HEK293 (cell line): Measurements from ENCODE around the gene XRN1.

Experiments
- CTCF ChIA-PET: fragments of 350-600 bp; formaldehyde crosslinking; extraction: SDS; loops from one replicate; lab custom pipeline; 2021; ENCODE audit warnings: antibody characterized with exemption; lab: Yijun Ruan, JAX
- POLR2A ChIA-PET: fragments of 300-600 bp; formaldehyde crosslinking; extraction: SDS; loops from one replicate; lab custom pipeline; 2020; ENCODE audit warnings: antibody characterized with exemption, inconsistent platforms; lab: Yijun Ruan, JAX
- H3K27ac ChIP-seq: fragments of 200-500 bp; sonication (Bioruptor generic); 2 replicates; pipeline ENCODE4 v1.5.1; 2014; ENCODE audit warnings: low read depth, low read length, control low read depth, inconsistent platforms; ENCODE audit errors: extremely low read depth
- H3K36me3 ChIP-seq, 2 experiments: fragments of 200-500 bp in 1 of 2; sonication (Bioruptor generic) in 1 of 2; 1 replicate in 1 of 2; 2 replicates in 1 of 2; pipeline ENCODE4 v1.5.1; 2014 to 2017; ENCODE audit warnings: inconsistent platforms in 2 of 2, low read length in 2 of 2; ENCODE audit not compliant: control insufficient read depth in 2 of 2, insufficient read depth in 1 of 2
- H3K4me1 ChIP-seq: fragments of 200-500 bp; sonication (Bioruptor generic); 2 replicates; pipeline ENCODE4 v1.5.1; 2014; ENCODE audit warnings: mild to moderate bottlenecking, low read length, inconsistent platforms; ENCODE audit not compliant: control insufficient read depth, insufficient read depth
- H3K4me3 ChIP-seq: 2 replicates; pipeline ENCODE4 v1.5.1; 2011; ENCODE audit warnings: low read depth, mild to moderate bottlenecking, control low read depth, low read length, moderate library complexity
- H3K9me3 ChIP-seq: fragments of 200-500 bp; sonication (Bioruptor generic); 2 replicates; pipeline ENCODE4 v1.5.1; 2014; ENCODE audit warnings: low read depth, low read length, inconsistent platforms; ENCODE audit not compliant: control insufficient read depth, insufficient read depth
- ATF2 ChIP-seq: fragments of 450-650 bp; formaldehyde crosslinking; IDR thresholded peaks from 2 replicates; pipeline ENCODE4 v1.5.1; 2016; ENCODE audit warnings: missing biosample characterization, missing genetic modification characterization, low read depth
- FEZF1 ChIP-seq: fragments of 450-650 bp; formaldehyde crosslinking; IDR thresholded peaks from 2 replicates; pipeline ENCODE4 v1.5.1; 2016; ENCODE audit warnings: missing biosample characterization, missing genetic modification characterization
- GFI1B ChIP-seq: fragments of 450-650 bp; formaldehyde crosslinking; IDR thresholded peaks from 2 replicates; pipeline ENCODE4 v1.5.1; 2016; ENCODE audit warnings: missing biosample characterization, missing genetic modification characterization
- KLF1 ChIP-seq: fragments of 450-650 bp; formaldehyde crosslinking; IDR thresholded peaks from 2 replicates; pipeline ENCODE4 v1.5.1; 2016; ENCODE audit warnings: missing biosample characterization, missing genetic modification characterization
- KLF8 ChIP-seq: fragments of 450-650 bp; formaldehyde crosslinking; IDR thresholded peaks from 2 replicates; pipeline ENCODE4 v1.5.1; 2016; ENCODE audit warnings: missing biosample characterization, missing genetic modification characterization
- PRDM1 ChIP-seq: fragments of 450-650 bp; formaldehyde crosslinking; IDR thresholded peaks from 2 replicates; pipeline ENCODE4; 2016; ENCODE audit warnings: missing biosample characterization, missing genetic modification characterization
- SCRT2 ChIP-seq: fragments of 450-650 bp; formaldehyde crosslinking; IDR thresholded peaks from 2 replicates; pipeline ENCODE4 v1.5.1; 2016; ENCODE audit warnings: missing biosample characterization, missing genetic modification characterization
- SP7 ChIP-seq: fragments of 450-650 bp; formaldehyde crosslinking; IDR thresholded peaks from 2 replicates; pipeline ENCODE4 v1.5.1; 2016; ENCODE audit warnings: missing biosample characterization, missing genetic modification characterization
- ZBTB20 ChIP-seq: fragments of 450-650 bp; formaldehyde crosslinking; IDR thresholded peaks from 2 replicates; pipeline ENCODE4 v1.5.1; 2016; ENCODE audit warnings: missing biosample characterization, missing genetic modification characterization
- ZEB2 ChIP-seq: fragments of 450-650 bp; formaldehyde crosslinking; IDR thresholded peaks from 2 replicates; pipeline ENCODE4 v1.5.1; 2016; ENCODE audit warnings: missing biosample characterization, missing genetic modification characterization
- ZFP69B ChIP-seq: fragments of 450-650 bp; formaldehyde crosslinking; IDR thresholded peaks from 2 replicates; pipeline ENCODE4 v1.5.1; 2016; ENCODE audit warnings: missing biosample characterization, missing genetic modification characterization
- ZNF292 ChIP-seq: fragments of 450-650 bp; formaldehyde crosslinking; IDR thresholded peaks from 2 replicates; pipeline ENCODE4 v1.5.1; 2016; ENCODE audit warnings: low read depth, missing biosample characterization, missing genetic modification characterization, borderline replicate concordance
- ZNF311 ChIP-seq: fragments of 450-650 bp; formaldehyde crosslinking; IDR thresholded peaks from 2 replicates; pipeline ENCODE4 v1.5.1; 2017; ENCODE audit warnings: missing biosample characterization, missing genetic modification characterization, borderline replicate concordance
- ZNF335 ChIP-seq: fragments of 450-650 bp; formaldehyde crosslinking; conservative IDR thresholded peaks from 2 replicates; pipeline ENCODE4 v1.5.1; 2016; ENCODE audit warnings: missing biosample characterization, missing genetic modification characterization
- ZNF423 ChIP-seq: fragments of 450-650 bp; formaldehyde crosslinking; IDR thresholded peaks from 2 replicates; pipeline ENCODE4 v1.5.1; 2016; ENCODE audit warnings: missing biosample characterization, missing genetic modification characterization
- ZNF518A ChIP-seq: fragments of 450-650 bp; formaldehyde crosslinking; conservative IDR thresholded peaks from 2 replicates; pipeline ENCODE4 v1.5.1; 2016; ENCODE audit warnings: low read depth, missing biosample characterization, missing genetic modification characterization
- ZNF629 ChIP-seq: fragments of 450-650 bp; formaldehyde crosslinking; IDR thresholded peaks from 2 replicates; pipeline ENCODE4 v1.5.1; 2017; ENCODE audit warnings: missing biosample characterization, missing genetic modification characterization
- ZNF785 ChIP-seq: fragments of 450-650 bp; formaldehyde crosslinking; IDR thresholded peaks from 2 replicates; pipeline ENCODE4 v1.5.1; 2016; ENCODE audit warnings: missing biosample characterization, missing genetic modification characterization
- TF ChIP-seq, protein P1 (sequence below): fragments of 450-650 bp; formaldehyde crosslinking; IDR thresholded peaks from 2 replicates; pipeline ENCODE4 v1.5.1; 2016; ENCODE audit warnings: missing biosample characterization, missing genetic modification characterization
- TF ChIP-seq, protein P2 (sequence below): fragments of 450-650 bp; formaldehyde crosslinking; IDR thresholded peaks from 2 replicates; pipeline ENCODE4 v1.5.1; 2016; ENCODE audit warnings: missing biosample characterization, missing genetic modification characterization
- TF ChIP-seq, protein P3 (sequence below): fragments of 450-650 bp; formaldehyde crosslinking; IDR thresholded peaks from 2 replicates; pipeline ENCODE4 v1.5.1; 2016; ENCODE audit warnings: missing biosample characterization, missing genetic modification characterization

Gene XRN1, protein sequence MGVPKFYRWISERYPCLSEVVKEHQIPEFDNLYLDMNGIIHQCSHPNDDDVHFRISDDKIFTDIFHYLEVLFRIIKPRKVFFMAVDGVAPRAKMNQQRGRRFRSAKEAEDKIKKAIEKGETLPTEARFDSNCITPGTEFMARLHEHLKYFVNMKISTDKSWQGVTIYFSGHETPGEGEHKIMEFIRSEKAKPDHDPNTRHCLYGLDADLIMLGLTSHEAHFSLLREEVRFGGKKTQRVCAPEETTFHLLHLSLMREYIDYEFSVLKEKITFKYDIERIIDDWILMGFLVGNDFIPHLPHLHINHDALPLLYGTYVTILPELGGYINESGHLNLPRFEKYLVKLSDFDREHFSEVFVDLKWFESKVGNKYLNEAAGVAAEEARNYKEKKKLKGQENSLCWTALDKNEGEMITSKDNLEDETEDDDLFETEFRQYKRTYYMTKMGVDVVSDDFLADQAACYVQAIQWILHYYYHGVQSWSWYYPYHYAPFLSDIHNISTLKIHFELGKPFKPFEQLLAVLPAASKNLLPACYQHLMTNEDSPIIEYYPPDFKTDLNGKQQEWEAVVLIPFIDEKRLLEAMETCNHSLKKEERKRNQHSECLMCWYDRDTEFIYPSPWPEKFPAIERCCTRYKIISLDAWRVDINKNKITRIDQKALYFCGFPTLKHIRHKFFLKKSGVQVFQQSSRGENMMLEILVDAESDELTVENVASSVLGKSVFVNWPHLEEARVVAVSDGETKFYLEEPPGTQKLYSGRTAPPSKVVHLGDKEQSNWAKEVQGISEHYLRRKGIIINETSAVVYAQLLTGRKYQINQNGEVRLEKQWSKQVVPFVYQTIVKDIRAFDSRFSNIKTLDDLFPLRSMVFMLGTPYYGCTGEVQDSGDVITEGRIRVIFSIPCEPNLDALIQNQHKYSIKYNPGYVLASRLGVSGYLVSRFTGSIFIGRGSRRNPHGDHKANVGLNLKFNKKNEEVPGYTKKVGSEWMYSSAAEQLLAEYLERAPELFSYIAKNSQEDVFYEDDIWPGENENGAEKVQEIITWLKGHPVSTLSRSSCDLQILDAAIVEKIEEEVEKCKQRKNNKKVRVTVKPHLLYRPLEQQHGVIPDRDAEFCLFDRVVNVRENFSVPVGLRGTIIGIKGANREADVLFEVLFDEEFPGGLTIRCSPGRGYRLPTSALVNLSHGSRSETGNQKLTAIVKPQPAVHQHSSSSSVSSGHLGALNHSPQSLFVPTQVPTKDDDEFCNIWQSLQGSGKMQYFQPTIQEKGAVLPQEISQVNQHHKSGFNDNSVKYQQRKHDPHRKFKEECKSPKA (N-terminal part only)

DNA sequence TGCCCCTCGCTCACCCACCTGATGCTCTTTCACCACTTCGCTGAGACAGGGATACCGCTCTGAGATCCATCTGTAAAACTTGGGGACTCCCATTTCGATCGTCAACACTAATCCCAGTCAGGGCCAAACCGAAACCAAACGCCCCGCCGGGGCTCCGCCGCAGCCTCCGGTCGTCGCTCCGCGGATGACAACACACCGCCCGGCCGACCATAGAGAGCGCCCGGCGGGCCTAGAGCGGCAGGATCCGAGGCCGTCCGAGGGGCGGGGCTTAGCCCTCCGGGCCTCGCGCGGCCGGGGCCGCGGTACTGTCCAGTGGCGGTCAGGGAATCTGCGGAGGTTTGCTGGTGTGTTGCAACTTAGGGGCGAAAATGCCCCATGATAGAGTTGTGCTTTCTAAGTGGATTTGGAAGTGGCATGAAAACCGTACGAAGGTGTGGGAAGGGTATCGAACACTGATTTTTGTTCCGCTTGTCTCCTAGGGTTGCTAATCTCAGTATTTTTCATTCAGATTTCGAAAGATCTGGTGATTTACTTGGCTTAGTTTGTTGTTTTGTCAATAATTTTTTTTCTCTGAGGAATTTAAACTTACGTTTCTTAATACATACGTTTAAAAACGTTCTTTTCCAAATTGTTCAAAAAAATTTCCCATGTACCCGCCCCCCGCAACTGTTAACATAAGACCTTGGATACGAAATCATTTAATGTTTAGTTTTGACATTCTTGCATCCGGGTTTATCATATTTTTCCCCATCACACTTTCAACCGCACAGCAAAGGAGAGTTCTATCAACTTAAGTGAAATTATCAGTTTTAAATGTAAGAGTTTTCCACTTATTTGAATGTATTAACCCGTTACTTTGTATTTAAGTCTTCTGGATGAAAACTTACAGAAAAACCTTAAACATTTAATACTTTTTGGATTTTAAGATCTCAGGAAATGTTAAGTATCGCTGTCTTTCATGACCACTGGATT, at the start of gene XRN1:
TSS of gene XRN1 (minus strand) at position 186 of the 972 bp plus-strand sequence. CDS start at position 93, 93 bp downstream.
- H3K36me3 ChIP-seq, result peaks cover 0 to 32% of the 10 kb centered on the region in 2 experiments; a peak in 1 of 3 replicates
- POLR2A ChIA-PET, result no interaction called here
- peak within 1 kb of the TSS; percentile 73 for H3K4me3 ChIP-seq
- H3K4me1 ChIP-seq, result no peaks in the 10 kb centered on the region; the same call in 1 of the 2 replicates
- CTCF ChIA-PET, result no interaction called here
- H3K27ac ChIP-seq, result peak within 1 kb of the TSS; percentile 86
- no peaks in the 10 kb centered on the region for H3K9me3 ChIP-seq
- TF ChIP-seq ZNF518A (tag by site-specific recombination) (no peak; the same call in 1 of the 2 replicates), ZNF785 (tag by site-specific recombination) (no peak), KLF1 (tag by site-specific recombination) (0 out of 2 replicates have a peak, but pooled peaks have one; percentile 9), ZNF311 (no peak), ZEB2 (tag by site-specific recombination) (peak; percentile 72), PRDM1 (tag by site-specific recombination) (0 out of 2 replicates have a peak, but pooled peaks have one; percentile 33), KLF8 (tag by site-specific recombination) (peak; percentile 52; the same call in 1 of the 2 replicates), GFI1B (peak; percentile 25; the same call in 1 of the 2 replicates), SCRT2 (tag by site-specific recombination) (peak; percentile 75), ZFP69B (tag by site-specific recombination) (no peak), FEZF1 (tag by site-specific recombination) (0 out of 2 replicates have a peak, but pooled peaks have one; percentile 6), ZNF629 (tag by site-specific recombination) (0 out of 2 replicates have a peak, but pooled peaks have one; percentile 31), ZNF292 (no peak), ZNF335 (tag by site-specific recombination) (peak; percentile 80), ATF2 (tag by site-specific recombination) (0 out of 2 replicates have a peak, but pooled peaks have one; percentile 2), ZNF423 (tag by site-specific recombination) (no peak), SP7 (peak; percentile 54), ZBTB20 (tag by site-specific recombination) (peak; percentile 89)
- TF ChIP-seq, protein P1, sequence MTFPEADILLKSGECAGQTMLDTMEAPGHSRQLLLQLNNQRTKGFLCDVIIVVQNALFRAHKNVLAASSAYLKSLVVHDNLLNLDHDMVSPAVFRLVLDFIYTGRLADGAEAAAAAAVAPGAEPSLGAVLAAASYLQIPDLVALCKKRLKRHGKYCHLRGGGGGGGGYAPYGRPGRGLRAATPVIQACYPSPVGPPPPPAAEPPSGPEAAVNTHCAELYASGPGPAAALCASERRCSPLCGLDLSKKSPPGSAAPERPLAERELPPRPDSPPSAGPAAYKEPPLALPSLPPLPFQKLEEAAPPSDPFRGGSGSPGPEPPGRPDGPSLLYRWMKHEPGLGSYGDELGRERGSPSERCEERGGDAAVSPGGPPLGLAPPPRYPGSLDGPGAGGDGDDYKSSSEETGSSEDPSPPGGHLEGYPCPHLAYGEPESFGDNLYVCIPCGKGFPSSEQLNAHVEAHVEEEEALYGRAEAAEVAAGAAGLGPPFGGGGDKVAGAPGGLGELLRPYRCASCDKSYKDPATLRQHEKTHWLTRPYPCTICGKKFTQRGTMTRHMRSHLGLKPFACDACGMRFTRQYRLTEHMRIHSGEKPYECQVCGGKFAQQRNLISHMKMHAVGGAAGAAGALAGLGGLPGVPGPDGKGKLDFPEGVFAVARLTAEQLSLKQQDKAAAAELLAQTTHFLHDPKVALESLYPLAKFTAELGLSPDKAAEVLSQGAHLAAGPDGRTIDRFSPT, result no peak
- TF ChIP-seq, protein P2, sequence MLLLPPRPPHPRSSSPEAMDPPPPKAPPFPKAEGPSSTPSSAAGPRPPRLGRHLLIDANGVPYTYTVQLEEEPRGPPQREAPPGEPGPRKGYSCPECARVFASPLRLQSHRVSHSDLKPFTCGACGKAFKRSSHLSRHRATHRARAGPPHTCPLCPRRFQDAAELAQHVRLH, result no peak
- TF ChIP-seq, protein P3, sequence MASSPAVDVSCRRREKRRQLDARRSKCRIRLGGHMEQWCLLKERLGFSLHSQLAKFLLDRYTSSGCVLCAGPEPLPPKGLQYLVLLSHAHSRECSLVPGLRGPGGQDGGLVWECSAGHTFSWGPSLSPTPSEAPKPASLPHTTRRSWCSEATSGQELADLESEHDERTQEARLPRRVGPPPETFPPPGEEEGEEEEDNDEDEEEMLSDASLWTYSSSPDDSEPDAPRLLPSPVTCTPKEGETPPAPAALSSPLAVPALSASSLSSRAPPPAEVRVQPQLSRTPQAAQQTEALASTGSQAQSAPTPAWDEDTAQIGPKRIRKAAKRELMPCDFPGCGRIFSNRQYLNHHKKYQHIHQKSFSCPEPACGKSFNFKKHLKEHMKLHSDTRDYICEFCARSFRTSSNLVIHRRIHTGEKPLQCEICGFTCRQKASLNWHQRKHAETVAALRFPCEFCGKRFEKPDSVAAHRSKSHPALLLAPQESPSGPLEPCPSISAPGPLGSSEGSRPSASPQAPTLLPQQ (tag by site-specific recombination), result peak; percentile 39; the same call in 1 of the 2 replicates
